ENCODE measurements around the gene DARS1.

DNA sequence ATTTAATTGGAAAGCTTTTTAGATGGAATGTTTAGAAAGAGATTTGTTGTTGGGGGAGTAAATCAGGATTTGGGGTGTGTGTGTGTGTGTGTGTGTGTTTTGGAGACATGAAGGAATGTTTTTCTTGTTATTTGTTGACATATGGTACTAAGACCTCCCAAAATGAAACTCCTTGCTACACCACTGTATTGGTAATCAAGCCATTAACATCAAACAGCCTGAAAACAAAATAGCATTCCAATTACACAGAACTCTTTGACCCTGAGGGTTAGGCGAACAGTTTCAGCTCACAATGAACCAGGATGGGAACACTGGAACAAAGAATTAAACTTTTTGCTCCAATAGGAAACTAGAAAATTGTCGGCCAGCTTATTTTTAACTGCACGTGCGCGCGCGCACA is 41.7 kb upstream of the DARS1 start:
- TF ChIP-seq, protein P1, sequence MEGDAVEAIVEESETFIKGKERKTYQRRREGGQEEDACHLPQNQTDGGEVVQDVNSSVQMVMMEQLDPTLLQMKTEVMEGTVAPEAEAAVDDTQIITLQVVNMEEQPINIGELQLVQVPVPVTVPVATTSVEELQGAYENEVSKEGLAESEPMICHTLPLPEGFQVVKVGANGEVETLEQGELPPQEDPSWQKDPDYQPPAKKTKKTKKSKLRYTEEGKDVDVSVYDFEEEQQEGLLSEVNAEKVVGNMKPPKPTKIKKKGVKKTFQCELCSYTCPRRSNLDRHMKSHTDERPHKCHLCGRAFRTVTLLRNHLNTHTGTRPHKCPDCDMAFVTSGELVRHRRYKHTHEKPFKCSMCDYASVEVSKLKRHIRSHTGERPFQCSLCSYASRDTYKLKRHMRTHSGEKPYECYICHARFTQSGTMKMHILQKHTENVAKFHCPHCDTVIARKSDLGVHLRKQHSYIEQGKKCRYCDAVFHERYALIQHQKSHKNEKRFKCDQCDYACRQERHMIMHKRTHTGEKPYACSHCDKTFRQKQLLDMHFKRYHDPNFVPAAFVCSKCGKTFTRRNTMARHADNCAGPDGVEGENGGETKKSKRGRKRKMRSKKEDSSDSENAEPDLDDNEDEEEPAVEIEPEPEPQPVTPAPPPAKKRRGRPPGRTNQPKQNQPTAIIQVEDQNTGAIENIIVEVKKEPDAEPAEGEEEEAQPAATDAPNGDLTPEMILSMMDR (IDR thresholded peaks at IDR 0.05), result no peak
- TF ChIP-seq POLR2A (IDR thresholded peaks at IDR 0.05), result no peak

All from right lobe of liver (tissue), 4 donors.